ENCODE measurements around the gene STING1.
A peak's percentile ranks its signal among the peaks of the same experiment; 100 is the strongest.

DNA sequence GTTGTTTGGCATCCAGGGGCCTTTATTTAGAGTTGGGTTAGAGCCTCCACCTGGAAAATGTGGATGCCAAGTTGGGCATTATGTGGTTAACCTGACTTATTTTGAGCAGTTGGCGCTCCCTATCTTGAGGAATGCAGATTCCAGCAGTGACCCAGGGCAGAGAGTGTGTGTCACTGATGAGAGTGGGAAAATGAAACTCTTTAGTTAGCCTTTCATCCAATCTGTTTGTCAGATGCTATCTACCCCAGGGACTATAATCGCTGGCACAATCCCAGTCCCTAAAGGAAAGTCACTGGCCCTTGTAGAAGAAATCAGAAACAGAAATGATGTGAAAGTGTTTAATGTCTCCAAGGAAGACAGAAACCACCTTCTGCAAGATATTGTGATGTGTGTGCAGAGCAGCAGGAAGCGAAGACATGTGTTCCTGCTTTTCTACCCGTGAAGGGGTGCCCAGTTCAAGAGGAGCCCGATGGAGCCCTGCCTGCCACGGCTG is 10.2 kb upstream of the STING1 start:
- TF ChIP-seq, protein P1, sequence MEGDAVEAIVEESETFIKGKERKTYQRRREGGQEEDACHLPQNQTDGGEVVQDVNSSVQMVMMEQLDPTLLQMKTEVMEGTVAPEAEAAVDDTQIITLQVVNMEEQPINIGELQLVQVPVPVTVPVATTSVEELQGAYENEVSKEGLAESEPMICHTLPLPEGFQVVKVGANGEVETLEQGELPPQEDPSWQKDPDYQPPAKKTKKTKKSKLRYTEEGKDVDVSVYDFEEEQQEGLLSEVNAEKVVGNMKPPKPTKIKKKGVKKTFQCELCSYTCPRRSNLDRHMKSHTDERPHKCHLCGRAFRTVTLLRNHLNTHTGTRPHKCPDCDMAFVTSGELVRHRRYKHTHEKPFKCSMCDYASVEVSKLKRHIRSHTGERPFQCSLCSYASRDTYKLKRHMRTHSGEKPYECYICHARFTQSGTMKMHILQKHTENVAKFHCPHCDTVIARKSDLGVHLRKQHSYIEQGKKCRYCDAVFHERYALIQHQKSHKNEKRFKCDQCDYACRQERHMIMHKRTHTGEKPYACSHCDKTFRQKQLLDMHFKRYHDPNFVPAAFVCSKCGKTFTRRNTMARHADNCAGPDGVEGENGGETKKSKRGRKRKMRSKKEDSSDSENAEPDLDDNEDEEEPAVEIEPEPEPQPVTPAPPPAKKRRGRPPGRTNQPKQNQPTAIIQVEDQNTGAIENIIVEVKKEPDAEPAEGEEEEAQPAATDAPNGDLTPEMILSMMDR (IDR thresholded peaks at IDR 0.05), result peak in 6 of 12 donors; percentile 15 to 43 (median 28)
- TF ChIP-seq POLR2A (IDR thresholded peaks at IDR 0.05), result no peak

Data from heart left ventricle (tissue), 13 donors.